ENCODE data around the gene PPWD1. TPM values are rescaled to one million over a fixed set of nuclear protein-coding genes. Genes with fewer than 3 reads are reported as not detected.

PPWD1 gene
- total RNA-seq, result 31.9 and 44.4 TPM in 2 replicates

DNA sequence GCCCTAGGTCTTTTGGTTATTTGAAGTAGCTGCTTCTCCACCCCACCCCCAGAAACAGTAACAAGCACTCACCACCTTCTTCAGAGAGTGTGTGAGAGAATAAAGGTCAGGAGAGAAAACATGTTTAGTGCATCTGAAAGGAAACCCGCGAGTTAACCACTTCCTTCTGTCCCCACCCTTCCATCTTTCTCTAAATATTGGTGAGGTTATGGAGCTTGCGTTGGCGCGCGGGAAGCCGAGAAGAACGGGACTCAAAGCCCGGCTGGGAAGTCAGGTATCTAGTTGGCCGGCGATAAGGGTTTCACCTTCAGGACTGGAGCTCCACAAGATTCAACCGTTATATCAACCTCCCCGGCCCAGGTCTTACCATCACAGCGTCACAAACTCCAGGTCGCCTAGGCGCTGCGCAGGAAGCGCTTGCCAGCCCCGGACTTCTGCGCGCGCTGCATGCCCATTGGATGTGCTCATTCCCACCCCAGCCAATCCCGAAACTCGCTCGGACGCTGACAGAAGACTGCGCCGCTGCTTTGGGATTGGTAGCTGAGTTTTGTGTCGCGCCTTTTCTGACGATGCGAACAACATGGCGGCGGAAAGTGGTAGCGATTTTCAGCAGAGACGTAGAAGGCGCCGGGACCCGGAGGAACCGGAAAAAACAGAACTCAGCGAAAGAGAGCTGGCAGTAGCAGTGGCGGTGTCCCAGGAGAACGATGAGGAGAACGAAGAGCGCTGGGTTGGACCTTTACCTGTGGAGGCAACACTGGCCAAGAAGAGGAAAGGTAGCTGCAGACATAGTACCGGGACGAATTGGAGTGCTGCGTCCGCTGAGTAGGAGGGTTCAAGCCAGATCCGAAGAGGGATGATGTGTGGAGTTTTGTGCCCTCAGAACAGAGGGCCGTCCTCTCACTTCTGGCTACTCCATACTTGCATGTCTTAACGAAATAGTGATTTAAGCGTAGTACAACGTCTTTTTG, at the start of gene PPWD1, which contains the start of gene CENPK:
TSS of gene PPWD1 (plus strand) at position 566 of the 971 bp plus-strand sequence. CDS start at position 581, 15 bp downstream.
TSS of gene CENPK (minus strand) at position 438 of the 971 bp plus-strand sequence. CDS start 8,261 bp downstream, outside the sequence.

DNA sequence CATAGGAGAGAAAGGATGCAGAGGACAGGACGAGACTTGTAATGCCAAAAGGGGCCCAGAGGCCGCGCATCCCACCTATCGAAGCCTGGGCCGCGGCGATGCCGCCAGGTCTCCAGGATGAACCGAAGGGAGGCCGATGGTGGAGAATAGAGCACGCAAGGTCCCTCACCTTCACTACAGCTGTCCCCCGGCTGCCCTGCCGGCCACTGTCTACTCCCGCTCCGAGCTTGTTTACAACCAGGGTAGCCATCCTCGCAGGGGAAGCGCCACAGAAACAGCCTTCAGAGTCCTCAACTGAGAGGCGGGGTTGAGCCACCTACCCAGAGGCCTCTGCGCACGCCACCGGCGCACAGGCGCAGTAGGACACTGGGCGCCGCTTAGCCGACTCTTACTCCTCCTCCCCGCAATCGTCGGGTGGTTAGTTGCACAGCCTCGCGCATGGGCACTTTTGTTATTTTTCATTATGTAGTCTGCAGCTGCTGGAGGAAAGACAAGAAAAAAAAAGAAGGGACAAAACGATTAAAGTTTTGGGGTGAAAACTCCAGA, 61.0 kb downstream of the PPWD1 start, which contains the start of gene TRIM23:
TSS of gene TRIM23 (minus strand) at position 309 of the 546 bp plus-strand sequence. CDS start at position 250, 59 bp downstream.

DNA sequence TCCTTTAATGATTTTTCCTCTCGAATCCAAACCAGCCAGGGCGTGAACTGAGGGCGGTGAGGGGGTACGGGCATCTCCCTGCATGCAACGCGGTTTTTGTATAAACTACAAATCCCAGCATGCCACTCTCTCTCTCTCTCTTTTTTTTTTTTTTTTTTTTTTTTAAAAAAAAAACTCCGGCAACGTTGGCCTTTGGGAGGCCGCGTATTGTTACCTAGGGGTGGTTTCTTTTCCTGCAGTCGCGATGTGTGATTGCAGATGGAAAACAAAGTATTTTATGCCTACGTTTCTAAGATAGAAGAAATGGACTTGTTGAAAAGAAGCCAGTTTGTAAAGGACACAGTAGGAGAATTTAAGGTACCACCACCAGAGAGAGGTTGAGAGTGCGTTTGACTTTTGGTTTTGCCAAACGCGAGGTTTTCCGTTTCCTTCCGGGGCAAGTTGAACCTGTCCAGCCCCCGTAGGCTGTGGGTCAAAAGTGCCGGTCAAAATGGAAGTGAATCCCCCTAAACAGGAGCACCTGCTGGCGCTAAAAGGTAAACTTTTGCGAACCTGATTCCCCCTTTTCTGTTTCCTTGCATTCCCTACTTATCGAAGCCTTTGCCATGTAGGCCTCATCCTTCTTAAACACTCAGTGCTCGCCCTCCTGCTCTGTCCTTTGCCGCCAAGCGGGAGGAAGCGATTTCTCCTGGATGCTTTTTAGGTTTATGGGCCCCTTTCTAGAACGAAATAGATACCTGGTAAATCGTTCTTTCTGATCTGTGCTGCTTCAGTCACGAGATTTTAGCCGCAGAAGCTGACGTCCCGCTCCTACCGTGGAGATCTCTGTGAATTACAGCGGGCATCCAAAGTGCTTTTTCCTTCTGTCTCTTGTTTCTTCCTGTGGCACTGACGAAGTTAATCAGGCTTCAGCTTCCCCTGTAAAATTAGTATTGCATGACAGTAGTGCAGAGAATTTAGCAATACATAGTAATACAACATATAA, 61.8 kb downstream of the PPWD1 start, which contains the start of the genes SHLD3 and TRAPPC13:
TSS of gene SHLD3 (plus strand) at position 457 of the 985 bp plus-strand sequence. CDS start 4,561 bp downstream, outside the sequence.
TSS of gene TRAPPC13 (plus strand) at position 457 of the 985 bp plus-strand sequence. CDS start at position 491, 34 bp downstream.

Other genes starting within 250 kb of the PPWD1 start
- 46.9 and 47.2 TPM in 2 replicates for gene ADAMTS6, start 81.4 kb upstream of the PPWD1 start, total RNA-seq
- gene CENPK, start 128 bp upstream of the PPWD1 start, total RNA-seq, result 4.2 and 4.9 TPM in 2 replicates
- 24.9 and 32.6 TPM in 2 replicates for gene TRIM23, start 61.0 kb downstream of the PPWD1 start, total RNA-seq
- 3.3 and 3.8 TPM in 2 replicates for gene SHLD3, start 61.7 kb downstream of the PPWD1 start, total RNA-seq
- 29.3 and 29.9 TPM in 2 replicates for gene TRAPPC13, start 61.7 kb downstream of the PPWD1 start, total RNA-seq
- 9.1 and 10.0 TPM in 2 replicates for gene SGTB, start 158.8 kb downstream of the PPWD1 start, total RNA-seq
- gene NLN, start 158.9 kb downstream of the PPWD1 start, total RNA-seq, result 23.2 and 34.1 TPM in 2 replicates